Type B pancreatic cell (in vitro differentiated cells): Measurements from ENCODE around the gene PLEKHA6. TPM values are rescaled to one million over a fixed set of nuclear protein-coding genes. Genes with fewer than 3 reads are reported as not detected.

Experiments used
- DNase-seq: peaks from one replicate; pipeline ENCODE4 v3.0.0; 2021; ENCODE audit warnings: mixed read lengths; ENCODE audit not compliant: unreplicated experiment; ENCODE audit errors: extremely low spot score
- H3K27ac Mint-ChIP-seq: 2 replicates; pipeline ENCODE4 v1.8.0; 2021; ENCODE audit warnings: mild to moderate bottlenecking, mixed read lengths
- H3K27me3 Mint-ChIP-seq: 2 replicates; pipeline ENCODE4 v1.8.0; 2021; ENCODE audit warnings: mixed read lengths
- H3K36me3 Mint-ChIP-seq: 2 replicates; pipeline ENCODE4 v1.8.0; 2021; ENCODE audit warnings: mixed read lengths
- H3K4me1 Mint-ChIP-seq: one replicate; pipeline ENCODE4 v1.8.0; 2021; ENCODE audit warnings: mixed read lengths; ENCODE audit not compliant: unreplicated experiment
- H3K4me3 Mint-ChIP-seq: 2 replicates; pipeline ENCODE4 v1.8.0; 2021; ENCODE audit warnings: mild to moderate bottlenecking, mixed read lengths
- H3K9me3 Mint-ChIP-seq: 2 replicates; pipeline ENCODE4 v1.8.0; 2021; ENCODE audit warnings: mixed read lengths
- total RNA-seq: library from RNA; stranded (reverse); gene quantifications from 2 replicates; pipeline ENCODE4 v1.2.1, GENCODE V29; 2021; ENCODE audit warnings: low replicate concordance
- TF ChIP-seq, protein P1 (sequence below): fragments of 200-600 bp; sonication (generic); conservative IDR thresholded peaks from 2 replicates; pipeline ENCODE4 v1.5.0; 2021; ENCODE audit warnings: antibody characterized with exemption, mild to moderate bottlenecking

Gene PLEKHA6
- total RNA-seq, 1 donor from 2014 or later, result 37.8 TPM

GRCh38 chr1:204268101-204268500 is 91.6 kb downstream of the PLEKHA6 start:
- no peak overlapping the region for H3K27ac Mint-ChIP-seq
- no peak for DNase-seq
- H3K4me1 Mint-ChIP-seq, result peaks cover 25% of the 10 kb centered on the region
- TF ChIP-seq, protein P1, sequence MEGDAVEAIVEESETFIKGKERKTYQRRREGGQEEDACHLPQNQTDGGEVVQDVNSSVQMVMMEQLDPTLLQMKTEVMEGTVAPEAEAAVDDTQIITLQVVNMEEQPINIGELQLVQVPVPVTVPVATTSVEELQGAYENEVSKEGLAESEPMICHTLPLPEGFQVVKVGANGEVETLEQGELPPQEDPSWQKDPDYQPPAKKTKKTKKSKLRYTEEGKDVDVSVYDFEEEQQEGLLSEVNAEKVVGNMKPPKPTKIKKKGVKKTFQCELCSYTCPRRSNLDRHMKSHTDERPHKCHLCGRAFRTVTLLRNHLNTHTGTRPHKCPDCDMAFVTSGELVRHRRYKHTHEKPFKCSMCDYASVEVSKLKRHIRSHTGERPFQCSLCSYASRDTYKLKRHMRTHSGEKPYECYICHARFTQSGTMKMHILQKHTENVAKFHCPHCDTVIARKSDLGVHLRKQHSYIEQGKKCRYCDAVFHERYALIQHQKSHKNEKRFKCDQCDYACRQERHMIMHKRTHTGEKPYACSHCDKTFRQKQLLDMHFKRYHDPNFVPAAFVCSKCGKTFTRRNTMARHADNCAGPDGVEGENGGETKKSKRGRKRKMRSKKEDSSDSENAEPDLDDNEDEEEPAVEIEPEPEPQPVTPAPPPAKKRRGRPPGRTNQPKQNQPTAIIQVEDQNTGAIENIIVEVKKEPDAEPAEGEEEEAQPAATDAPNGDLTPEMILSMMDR, result no peak
- no peaks in the 10 kb centered on the region for H3K9me3 Mint-ChIP-seq
- H3K36me3 Mint-ChIP-seq, result peaks cover 5% of the 10 kb centered on the region
- H3K4me3 Mint-ChIP-seq, result no peak overlapping the region
- no peaks in the 10 kb centered on the region for H3K27me3 Mint-ChIP-seq

GRCh38 chr1:204267191-204267601 is 92.5 kb downstream of the PLEKHA6 start:
- TF ChIP-seq, protein P1, result no peak
- peak overlapping the region; percentile 83 for H3K27ac Mint-ChIP-seq
- H3K4me1 Mint-ChIP-seq, result peaks cover 35% of the 10 kb centered on the region
- H3K4me3 Mint-ChIP-seq, result peak overlapping the region; percentile 5
- H3K9me3 Mint-ChIP-seq, result no peaks in the 10 kb centered on the region
- no peak for DNase-seq
- H3K36me3 Mint-ChIP-seq, result peaks cover 5% of the 10 kb centered on the region
- H3K27me3 Mint-ChIP-seq, result no peaks in the 10 kb centered on the region

GRCh38 chr1:204266504-204267034 is 93.2 kb downstream of the PLEKHA6 start:
- H3K27ac Mint-ChIP-seq, result peak overlapping the region; percentile 83
- TF ChIP-seq, protein P1, result no peak
- no peak for DNase-seq
- H3K4me3 Mint-ChIP-seq, result peak overlapping the region; percentile 55
- H3K27me3 Mint-ChIP-seq, result no peaks in the 10 kb centered on the region
- peaks cover 35% of the 10 kb centered on the region for H3K4me1 Mint-ChIP-seq
- no peaks in the 10 kb centered on the region for H3K9me3 Mint-ChIP-seq
- peaks cover 8% of the 10 kb centered on the region for H3K36me3 Mint-ChIP-seq

GRCh38 chr1:204265665-204266064 is 94.1 kb downstream of the PLEKHA6 start:
- DNase-seq, result no peak
- no peaks in the 10 kb centered on the region for H3K27me3 Mint-ChIP-seq
- H3K36me3 Mint-ChIP-seq, result peaks cover 8% of the 10 kb centered on the region
- TF ChIP-seq, protein P1, result no peak
- no peak overlapping the region for H3K4me3 Mint-ChIP-seq
- no peaks in the 10 kb centered on the region for H3K9me3 Mint-ChIP-seq
- peaks cover 35% of the 10 kb centered on the region for H3K4me1 Mint-ChIP-seq
- no peak overlapping the region for H3K27ac Mint-ChIP-seq

- H3K27ac Mint-ChIP-seq, result peak overlapping the region; percentile 10
- TF ChIP-seq, protein P1, result no peak
Measured at GRCh38 chr1:204264805-204265204, 94.9 kb downstream of the PLEKHA6 start.

More at GRCh38 chr1:204264805-204265204, 94.9 kb downstream of the PLEKHA6 start:
- H3K4me3 Mint-ChIP-seq, result no peak overlapping the region
- H3K4me1 Mint-ChIP-seq, result peaks cover 35% of the 10 kb centered on the region
- no peaks in the 10 kb centered on the region for H3K27me3 Mint-ChIP-seq
- peaks cover 8% of the 10 kb centered on the region for H3K36me3 Mint-ChIP-seq
- no peak for DNase-seq
- H3K9me3 Mint-ChIP-seq, result no peaks in the 10 kb centered on the region
